HG03064 (cell line): ENCODE data around the gene ASB4.
A peak's percentile ranks its signal among the peaks of the same experiment; 100 is the strongest.
"Not testable (repeated sequence)": the region's sequence is repeated elsewhere in the genome, so short reads cannot be mapped to it uniquely, and the experiment has no call there.

Experiments
- ATAC-seq: cut with Tn5 transposase; IDR thresholded peaks from one replicate; pipeline ENCODE4 v1.9.1; 2021; ENCODE audit warnings: low read depth; ENCODE audit not compliant: unreplicated experiment

ASB4 gene

GRCh38 chr7:95478272-95479037, 7.3 kb upstream of the ASB4 start:
- ATAC-seq: no peak

DNA sequence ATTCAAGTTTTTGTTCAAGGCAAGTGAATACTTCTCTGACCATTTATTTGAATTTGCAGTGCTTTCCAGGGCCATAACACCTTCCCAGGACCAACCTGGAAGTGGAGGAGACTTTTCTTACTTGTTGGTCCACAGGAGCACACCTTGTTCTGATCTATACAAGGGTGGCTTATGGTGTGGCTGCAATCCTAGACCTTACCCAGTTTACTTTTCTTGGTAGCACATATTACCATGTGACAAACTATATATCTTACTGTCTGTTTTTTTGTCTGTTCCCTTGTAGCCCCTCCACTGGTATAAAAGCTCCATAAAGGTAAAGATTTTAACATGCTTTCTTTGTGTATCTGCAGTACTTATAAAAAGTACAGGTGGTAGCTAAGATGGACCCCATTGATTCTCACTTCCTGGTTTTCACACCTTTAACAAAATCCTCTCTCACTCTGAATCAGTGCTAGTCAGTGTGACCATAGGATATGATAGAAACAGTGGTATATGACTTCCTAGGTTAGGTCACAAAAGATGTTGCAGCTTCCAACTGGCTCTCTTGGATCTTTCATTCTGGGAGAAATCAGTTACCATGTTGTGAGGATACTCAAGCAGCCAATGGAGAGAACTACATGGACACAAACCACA, 5.6 kb upstream of the ASB4 start:
- ATAC-seq: no peak

DNA sequence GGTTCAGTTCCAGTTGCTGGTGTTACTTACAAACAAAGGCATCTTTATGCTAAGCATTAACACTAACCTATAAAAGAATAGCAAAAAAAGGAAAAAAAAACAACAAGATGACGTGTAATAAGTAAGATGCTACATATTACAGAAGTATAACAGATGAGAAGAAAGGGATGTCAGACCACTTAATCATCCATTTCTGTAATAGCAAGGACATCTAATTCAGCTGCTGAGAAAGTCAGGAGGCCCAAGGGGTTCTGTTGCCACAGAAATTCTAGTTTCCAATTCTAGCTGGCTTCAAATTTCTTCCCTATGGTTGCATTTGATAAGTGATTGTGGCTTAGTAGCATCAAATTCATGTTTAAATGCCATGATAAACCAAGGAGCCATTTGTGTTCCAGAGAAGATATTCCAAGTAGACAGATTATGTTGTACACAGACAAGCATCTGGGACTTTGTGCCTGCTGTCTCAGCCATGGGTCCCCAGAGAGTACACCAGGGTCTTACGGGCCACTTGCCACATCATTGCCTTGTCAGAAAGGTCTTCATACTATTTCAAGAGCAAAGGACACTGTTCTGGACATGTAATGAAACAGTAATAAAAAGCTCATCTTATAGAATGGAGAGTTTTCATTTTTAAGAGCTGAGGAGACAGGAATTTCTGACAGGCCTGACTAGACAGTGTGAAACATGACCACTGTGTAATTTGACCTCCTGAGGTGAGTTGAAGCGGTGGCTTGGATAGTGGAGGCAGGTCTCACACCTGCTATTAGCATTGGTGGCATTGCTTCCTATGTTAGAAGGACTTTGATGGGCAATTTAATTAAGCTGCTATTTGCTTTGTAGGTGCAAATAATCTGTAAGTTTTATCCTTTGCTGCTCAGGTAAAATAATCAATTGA, 4.2 kb upstream of the ASB4 start:
- no peak for ATAC-seq

- no peak for ATAC-seq
Observed at GRCh38 chr7:95482424-95482823, 3.3 kb upstream of the ASB4 start.

DNA sequence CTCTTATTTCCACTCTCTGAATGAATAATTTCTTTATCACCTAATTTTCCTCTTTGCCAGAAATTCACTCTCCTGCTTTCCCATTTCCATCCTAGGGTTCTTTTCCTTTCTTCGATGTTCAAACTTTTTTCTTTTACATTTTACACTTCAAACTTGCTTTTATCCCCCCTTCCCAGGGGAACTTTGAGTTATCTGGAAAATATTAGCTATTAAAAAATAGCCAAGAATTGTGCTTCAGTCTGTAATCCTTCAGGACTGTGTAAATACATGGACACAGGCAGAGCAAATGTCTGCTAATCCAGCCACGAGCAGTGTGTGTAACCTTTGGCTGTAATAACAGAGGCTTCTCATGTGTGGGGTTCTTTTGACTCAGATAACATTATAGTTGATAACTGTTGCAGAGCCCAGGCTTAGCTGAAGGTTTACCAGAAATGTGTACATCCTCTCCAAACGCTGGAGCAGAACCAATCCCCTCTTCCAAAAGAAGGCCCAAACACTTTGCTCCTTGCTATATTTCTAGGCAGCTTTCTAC, 4.6 kb downstream of the ASB4 start:
- ATAC-seq: no peak

DNA sequence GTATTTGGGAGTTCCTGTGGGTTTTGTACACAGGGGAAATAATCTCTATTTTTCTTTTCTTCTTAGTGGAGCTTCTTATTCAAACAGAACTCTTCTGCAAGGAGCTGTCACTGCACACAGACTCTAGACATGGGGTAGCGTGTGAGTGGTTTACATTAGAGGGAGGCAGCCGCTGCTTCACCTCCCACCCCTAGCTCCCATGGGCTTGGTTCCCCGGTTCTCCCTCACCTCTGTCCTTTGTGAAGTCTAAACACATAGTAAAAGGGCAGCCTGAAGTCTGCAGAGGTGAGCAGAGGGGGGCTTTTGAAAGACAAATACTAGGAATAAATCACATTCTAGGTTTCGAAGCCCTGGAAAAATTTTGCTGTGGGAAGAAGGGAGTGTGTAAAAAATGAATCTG, 5.5 kb downstream of the ASB4 start:
- no peak for ATAC-seq

DNA sequence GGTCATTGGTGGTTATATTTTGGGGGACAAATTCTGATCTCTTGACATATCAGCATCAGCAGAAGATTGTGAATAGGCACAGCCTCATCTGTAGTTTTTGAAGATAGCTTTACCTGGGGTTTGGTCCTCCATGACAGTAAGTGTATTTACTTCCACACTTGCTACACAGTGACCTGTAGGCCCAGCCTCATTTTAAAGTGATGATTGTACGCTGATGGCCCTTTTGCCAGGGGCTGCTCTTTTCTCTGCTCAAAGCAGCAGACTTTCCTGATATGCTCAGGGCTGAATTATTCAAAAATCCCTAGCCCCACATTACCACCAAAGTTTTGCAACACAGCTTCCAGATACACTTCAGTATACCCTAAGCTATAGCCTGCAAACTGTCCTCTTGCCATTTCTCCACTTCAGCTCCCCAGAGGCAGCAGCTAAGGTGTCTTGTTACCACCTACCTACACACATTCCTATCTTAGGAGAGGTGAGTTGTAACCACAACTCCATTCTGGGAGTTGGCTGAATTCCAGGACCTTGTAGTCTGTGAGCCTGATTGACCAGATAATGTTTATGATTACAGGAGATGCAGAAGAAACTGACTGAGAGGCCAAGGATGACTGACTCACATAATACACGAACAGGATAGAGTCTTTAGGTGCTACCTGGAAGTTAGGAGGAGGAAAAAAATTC, 6.0 kb downstream of the ASB4 start:
- ATAC-seq: no peak

GRCh38 chr7:95493247-95493646, 7.5 kb downstream of the ASB4 start:
- no peak for ATAC-seq

DNA sequence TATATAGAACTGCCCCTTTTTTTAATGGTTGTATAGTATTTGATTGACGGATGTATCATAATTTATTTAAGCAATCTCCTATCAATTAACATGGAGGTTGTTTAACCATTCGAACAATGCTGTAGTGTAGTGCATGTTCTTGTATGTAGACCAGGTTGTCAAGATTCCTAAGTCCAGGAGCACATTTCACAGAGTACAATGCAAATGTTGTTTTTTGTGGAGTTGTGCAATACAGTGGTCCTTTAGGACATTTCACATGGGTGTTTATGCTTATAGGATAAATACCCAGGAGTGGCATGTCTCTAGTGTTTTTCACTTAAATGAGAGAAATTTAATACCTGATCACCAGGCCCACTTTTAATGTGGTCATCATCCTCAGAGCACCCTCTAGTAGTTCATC, 8.1 kb downstream of the ASB4 start:
- ATAC-seq: no peak

GRCh38 chr7:95501261-95501832, 15.6 kb downstream of the ASB4 start:
- peak; percentile 91 for ATAC-seq

DNA sequence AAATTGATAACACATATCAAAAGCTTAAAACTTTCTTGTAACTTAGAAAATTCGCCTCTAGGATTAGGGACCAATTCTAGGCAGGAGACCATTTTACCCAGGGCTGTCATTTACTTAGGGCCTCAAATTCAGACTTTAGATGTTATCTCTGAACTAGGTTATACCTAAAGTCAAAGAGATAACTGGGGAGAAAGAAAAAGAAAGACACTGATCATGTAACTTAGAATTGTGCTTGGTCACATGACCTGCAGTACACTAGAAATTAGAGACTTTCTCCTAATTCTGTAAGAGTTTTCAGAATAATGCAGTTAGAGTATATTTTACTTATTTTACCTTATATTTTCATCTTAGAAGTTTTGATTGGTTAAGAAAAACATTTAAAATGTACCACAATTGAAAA, 16.7 kb downstream of the ASB4 start:
- no peak for ATAC-seq

DNA sequence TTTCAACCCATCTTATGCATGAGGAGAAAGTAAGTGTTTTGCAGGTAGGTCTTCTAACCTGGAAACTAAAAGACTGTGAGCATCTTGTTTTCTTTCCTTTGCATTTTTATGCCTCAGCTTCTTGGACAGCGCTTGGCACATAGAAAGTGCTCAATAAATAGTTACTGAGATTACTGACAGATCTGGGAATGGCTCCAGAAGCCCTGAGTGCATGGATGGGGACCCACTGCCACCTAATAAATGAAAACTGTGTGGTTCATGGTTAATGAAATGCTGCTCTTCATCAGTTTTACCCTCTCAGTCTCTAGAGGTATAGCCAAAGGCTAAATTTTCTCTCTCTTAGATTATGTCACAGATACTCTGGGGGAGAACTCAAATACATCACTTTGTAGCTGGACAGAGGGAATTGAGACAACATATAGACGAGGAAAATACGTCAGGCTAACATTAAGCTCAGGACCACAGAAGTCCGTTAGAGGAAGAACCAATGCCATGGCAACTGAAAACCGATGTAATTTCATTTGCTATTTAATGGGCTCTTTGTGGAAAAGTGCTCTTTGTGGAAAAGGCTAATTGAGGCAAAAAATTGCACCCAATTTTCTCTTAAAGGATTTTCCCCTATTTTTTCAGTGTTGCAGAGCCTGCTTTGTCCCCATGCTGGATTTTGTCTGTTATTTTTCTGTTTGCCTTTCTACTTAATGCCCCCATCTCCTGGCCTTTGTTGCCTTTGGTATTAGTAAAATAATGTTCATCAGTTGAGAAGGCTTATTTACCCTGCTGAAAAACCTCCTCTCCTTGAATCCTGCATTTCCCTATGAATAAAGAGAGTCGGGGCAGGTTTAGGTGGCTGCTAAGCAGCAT, 17.8 kb downstream of the ASB4 start:
- ATAC-seq: no peak

GRCh38 chr7:95504132-95504588, 18.4 kb downstream of the ASB4 start:
- not testable (repeated sequence) for ATAC-seq

DNA sequence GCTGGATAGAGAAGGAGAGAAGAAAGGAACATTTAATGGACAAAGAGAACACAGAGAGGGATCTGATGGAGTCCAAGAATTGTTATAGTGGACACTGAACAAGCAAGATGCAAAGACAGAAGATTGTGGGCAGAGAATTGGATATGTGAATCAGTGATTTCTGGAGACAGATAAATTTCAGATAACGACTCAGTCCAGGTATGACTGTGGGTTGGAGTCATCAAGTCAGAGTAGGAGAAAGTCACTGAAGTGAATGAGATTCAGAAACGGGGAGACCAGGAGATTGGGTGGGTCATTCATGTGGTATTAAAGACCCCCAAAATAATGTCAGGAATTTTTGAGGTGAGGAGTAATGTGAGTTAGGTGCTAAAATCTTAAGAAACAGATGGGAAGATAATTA, 23.0 kb downstream of the ASB4 start:
- ATAC-seq: no peak

DNA sequence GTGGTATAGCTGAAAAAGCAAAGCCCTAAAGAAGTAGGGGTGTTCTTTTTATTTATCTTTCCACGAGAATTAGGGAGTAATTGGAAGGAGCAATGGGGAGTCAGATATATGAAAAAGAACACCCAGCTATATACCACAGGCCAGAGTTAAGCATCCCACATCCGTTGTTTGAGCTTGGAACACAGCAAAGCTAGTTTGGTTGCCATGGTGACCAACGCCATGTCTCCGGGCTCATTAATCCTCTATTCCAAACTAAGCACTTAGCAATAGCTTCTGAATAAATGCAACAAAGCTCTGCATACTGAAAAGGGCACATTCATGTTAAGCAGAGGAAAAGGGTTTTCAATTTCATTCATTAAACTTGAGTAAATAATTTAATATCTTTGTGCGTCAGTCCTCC, 23.5 kb downstream of the ASB4 start:
- peak; percentile 39 for ATAC-seq

DNA sequence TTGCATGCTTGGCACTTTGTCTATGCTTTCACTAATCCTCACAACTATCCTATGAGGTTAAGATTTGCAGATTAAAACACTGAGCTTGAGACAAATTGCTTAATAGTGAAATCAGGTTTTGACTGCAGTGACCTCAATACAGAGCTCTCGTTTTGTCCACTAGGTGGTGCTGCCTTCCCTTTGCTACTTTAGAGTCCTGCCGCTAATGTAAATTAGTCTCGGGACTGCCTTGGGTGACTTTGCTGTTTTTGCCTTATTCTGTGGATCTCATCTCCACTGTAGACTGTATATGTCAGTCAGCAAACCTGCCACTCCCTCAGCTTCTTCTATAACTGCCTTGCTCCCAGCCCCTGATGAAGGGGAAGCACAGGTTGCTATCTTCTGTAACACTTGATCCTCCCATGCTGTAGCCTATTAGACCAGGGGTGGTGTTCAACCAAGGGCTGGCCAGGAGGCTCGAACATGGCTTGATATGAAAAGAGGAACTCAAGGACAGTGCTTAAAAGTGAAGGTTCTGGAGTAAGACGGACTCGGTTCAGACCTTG, 26.0 kb downstream of the ASB4 start:
- peak; percentile 90 for ATAC-seq

DNA sequence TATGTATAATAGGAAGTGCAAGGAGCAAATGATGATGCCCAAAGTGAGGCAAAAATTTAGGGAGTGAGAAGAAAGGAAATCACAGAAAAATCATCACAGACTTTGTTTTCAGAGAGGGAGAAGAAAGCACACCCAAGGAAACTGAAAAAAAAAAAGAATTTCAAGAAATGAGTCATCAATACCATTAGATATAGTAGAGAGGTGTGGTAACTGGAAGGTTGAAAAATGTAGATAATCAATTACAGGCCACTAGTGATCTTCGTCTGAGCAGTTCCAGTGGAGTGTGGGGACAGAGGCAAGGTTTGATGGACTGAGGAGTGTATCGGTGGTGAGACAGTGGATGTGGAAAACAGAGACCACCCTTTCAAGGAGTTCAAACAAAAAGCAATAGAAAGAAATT, 31.7 kb downstream of the ASB4 start:
- ATAC-seq: peak; percentile 56

GRCh38 chr7:95517870-95518269, 32.1 kb downstream of the ASB4 start:
- no peak for ATAC-seq

GRCh38 chr7:95520136-95520535, 34.4 kb downstream of the ASB4 start:
- ATAC-seq: no peak
